NOMO-1 treated with dmso at 0.1 percent for 144 hours (cell line): ENCODE data around the gene SPATA2.

Experiments
- DNase-seq: peaks from one replicate; lab custom pipeline; 2025; ENCODE audit not compliant: unreplicated experiment; lab: John Stamatoyannopoulos, UW

Gene SPATA2

DNA sequence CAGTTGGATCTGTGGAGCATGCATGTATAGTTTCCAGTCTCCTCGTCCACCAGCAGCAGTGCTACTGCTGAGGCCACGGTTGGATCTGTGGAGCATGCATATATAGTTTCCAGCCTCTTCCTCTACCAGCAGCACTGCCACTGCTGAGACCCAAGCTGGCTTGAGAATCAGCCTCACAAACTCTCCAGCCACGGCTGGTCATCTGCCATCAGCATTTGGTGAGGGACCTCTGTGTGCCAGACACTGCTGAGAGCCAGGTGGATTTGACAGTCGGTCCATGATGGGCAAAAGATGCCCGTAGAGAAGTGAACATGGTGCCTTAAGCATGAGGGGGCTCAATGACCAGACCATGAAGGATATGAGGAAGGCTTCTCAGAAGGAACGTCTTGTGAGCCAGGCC is 56.3 kb downstream of the SPATA2 start:
- no peak for DNase-seq

DNA sequence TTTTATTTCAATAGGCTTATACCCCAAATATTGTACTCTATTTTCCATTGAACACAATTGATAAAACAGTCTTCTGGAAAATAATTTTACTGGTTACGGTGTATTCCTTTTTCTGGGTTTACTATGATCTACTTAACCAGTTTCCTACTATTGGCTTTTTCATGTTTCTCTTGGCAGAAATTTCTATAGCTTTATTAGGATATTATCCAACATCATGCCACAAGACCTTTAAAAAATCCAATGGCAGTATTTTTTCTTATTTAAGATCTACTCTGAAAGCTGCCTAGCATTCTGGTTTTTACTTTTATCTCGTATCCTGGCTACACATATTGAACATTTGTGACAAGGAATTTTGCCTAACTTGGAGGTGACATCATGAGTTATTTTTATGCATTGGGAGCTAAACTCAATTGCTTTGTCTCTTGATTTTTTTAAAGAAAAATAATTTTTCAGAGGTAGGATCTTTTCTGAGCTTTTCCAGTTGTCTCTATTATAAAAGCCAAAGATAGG is 57.2 kb downstream of the SPATA2 start:
- DNase-seq: no peak

- DNase-seq: no peak
These were observed 58.4 kb downstream of the SPATA2 start for GRCh38 chr20:49856904-49857303.

- DNase-seq: no peak
These were observed 61.0 kb downstream of the SPATA2 start for GRCh38 chr20:49854190-49854875.

DNA sequence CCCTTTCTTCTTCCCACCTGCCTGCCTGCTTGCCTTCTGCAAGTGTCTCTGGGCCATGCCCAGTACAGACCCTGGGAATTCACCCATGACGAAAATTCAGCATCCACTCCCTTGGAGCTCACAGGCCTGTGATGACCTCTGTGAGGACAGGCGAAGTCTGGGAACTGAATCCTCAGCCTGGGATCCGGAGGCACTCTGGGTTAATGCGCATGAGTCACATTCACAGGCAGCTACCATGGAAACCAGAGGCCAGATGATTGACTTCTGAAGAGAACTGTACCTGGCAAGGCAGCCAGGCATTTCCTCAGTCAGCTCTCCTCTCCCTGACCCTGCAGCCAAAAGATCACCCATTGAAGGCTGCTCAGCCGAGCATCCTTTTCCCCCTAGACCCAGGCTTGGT is 61.7 kb downstream of the SPATA2 start:
- no peak for DNase-seq
